K562 (cell line): Measurements from ENCODE around the gene CST6. TPM values are rescaled to one million over a fixed set of nuclear protein-coding genes. Genes with fewer than 3 reads are reported as not detected.

Experiments
- ATAC-seq: fragments of 200-7000 bp; cut with Tn5 transposase; 3 replicates; pipeline ENCODE4 v1.9.1; 2020; ENCODE audit warnings: moderate library complexity
- BruUV-seq: library from RNA; stranded (reverse); fragments of 400-500 nt; replicated peaks from 2 replicates; lab custom pipeline; 2021; lab: Mats Ljungman, UMichigan
- CTCF ChIA-PET: fragments of 300-600 bp; formaldehyde crosslinking; extraction: SDS; loops from one replicate; lab custom pipeline; 2021; ENCODE audit warnings: low intra/inter-chr PET ratio; lab: Yijun Ruan, JAX
- POLR2A ChIA-PET: fragments of 300-600, 350-650 bp; sonication (Branson Sonifier 250); formaldehyde crosslinking; extraction: SDS; loops from one replicate; lab custom pipeline; 2021; ENCODE audit warnings: antibody characterized with exemption, inconsistent platforms; lab: Yijun Ruan, JAX
- DNase-seq, 4 experiments: peaks; one replicate each; pipeline versions ENCODE4 v3.0.0 to v3.0.0-alpha.2; 2011 to 2018; ENCODE audit warnings: low spot score in 3 of 4, mixed read lengths in 3 of 4; ENCODE audit errors: extremely low read depth in 1 of 4
- FAIRE-seq: peaks from 2 replicates; lab custom pipeline; 2011; peaks lifted over from hg19 to GRCh38; lab: Jason Lieb, UNC
- H2AFZ ChIP-seq: 2 replicates; pipeline ENCODE4 v1.6.0; 2011; ENCODE audit warnings: low read depth, low read length, control low read depth, inconsistent platforms
- H3K27ac ChIP-seq: fragments of 200-600 bp; 3 replicates; pipeline ENCODE4 v1.8.0; 2011; ENCODE audit warnings: low read depth, mild to moderate bottlenecking, control low read depth, inconsistent platforms, low read length, moderate library complexity, mixed read lengths; ENCODE audit errors: extremely low read depth
- H3K27me3 ChIP-seq, 2 experiments: fragments of 300-600 bp in 1 of 2; 2 replicates in 1 of 2; 3 replicates in 1 of 2; pipeline versions ENCODE4 v1.6.0 to v1.8.0; 2011; ENCODE audit warnings: inconsistent platforms in 2 of 2, low read length in 2 of 2, mild to moderate bottlenecking in 1 of 2, mixed read lengths in 1 of 2, moderate library complexity in 1 of 2; ENCODE audit not compliant: control insufficient read depth in 2 of 2, insufficient read depth in 2 of 2
- H3K36me3 ChIP-seq: fragments of 300-600 bp; 3 replicates; pipeline ENCODE4 v1.8.0; 2011; ENCODE audit warnings: mild to moderate bottlenecking, low read length, inconsistent platforms; ENCODE audit not compliant: control insufficient read depth, insufficient read depth
- H3K4me1 ChIP-seq, 2 experiments: fragments of 200-600 bp in 1 of 2; replicated peaks in 1 of 2; 2 replicates in 1 of 2; 3 replicates in 1 of 2; pipeline versions ENCODE4 v1.5.1 to v1.8.0; 2011; ENCODE audit warnings: inconsistent platforms in 2 of 2, low read length in 2 of 2, mild to moderate bottlenecking in 1 of 2, mixed read lengths in 1 of 2, moderate library complexity in 1 of 2; ENCODE audit not compliant: control insufficient read depth in 2 of 2, insufficient read depth in 2 of 2
- H3K4me2 ChIP-seq: 2 replicates; pipeline ENCODE4 v1.6.1; 2011; ENCODE audit warnings: low read length, control low read depth, inconsistent platforms, mixed read lengths; ENCODE audit not compliant: insufficient read depth
- H3K4me3 ChIP-seq: fragments of 200-600 bp; sonication (generic), shearing (Covaris generic); 2 replicates; pipeline ENCODE4 v1.5.1; 2016; ENCODE audit warnings: control low read depth, inconsistent platforms
- H3K79me2 ChIP-seq: fragments of 200-600 bp; 3 replicates; pipeline ENCODE4 v1.8.0; 2011; ENCODE audit warnings: low read length, inconsistent platforms; ENCODE audit not compliant: control insufficient read depth, insufficient read depth
- H3K9ac ChIP-seq, 2 experiments: 2 replicates each; pipeline versions ENCODE4 v1.6.0 to v1.6.1; 2011; ENCODE audit warnings: low read depth in 2 of 2, low read length in 2 of 2, control low read depth in 1 of 2, inconsistent platforms in 1 of 2, mild to moderate bottlenecking in 1 of 2, mixed read lengths in 1 of 2; ENCODE audit not compliant: insufficient read depth in 1 of 2
- H3K9me1 ChIP-seq: one replicate; pipeline ENCODE4 v1.6.0; 2011; ENCODE audit warnings: inconsistent platforms, mild to moderate bottlenecking, low read length, moderate library complexity; ENCODE audit not compliant: control insufficient read depth, insufficient read depth
- H3K9me3 ChIP-seq: replicated peaks from 2 replicates; pipeline ENCODE4 v1.5.1; 2011; ENCODE audit warnings: low read depth, low read length, inconsistent platforms; ENCODE audit not compliant: control insufficient read depth, insufficient read depth
- H4K20me1 ChIP-seq: replicated peaks from 2 replicates; pipeline ENCODE4 v1.6.1; 2011; ENCODE audit warnings: low read length, inconsistent platforms, mixed read lengths; ENCODE audit not compliant: control insufficient read depth, insufficient read depth
- CBX2 ChIP-seq: fragments of 200-600 bp; sonication (generic); IDR thresholded peaks from one replicate; pipeline ENCODE4 v1.6.1; 2012; ENCODE audit warnings: mild to moderate bottlenecking, low read length, inconsistent platforms; ENCODE audit not compliant: insufficient read depth, poor library complexity, severe bottlenecking
- CREM ChIP-seq: IDR thresholded peaks from 2 replicates; pipeline ENCODE4 v1.6.1; 2014; ENCODE audit warnings: antibody characterized with exemption, low read depth
- POLR2G ChIP-seq: fragments of 200-400 bp; formaldehyde crosslinking; IDR thresholded peaks from 2 replicates; pipeline ENCODE4 v1.6.1; 2017; ENCODE audit warnings: low read depth, mild to moderate bottlenecking, antibody characterized with exemption, low read length, moderate library complexity
- ZFPM2 ChIP-seq: fragments of 250-450 bp; sonication (Bioruptor Pico); IDR thresholded peaks from 2 replicates; pipeline ENCODE4 v1.5.1; 2022; ENCODE audit warnings: mild to moderate bottlenecking
- WGBS: fragments of 100-300 bp; shearing (Covaris generic); methylation state at CpG from one replicate; pipeline ENCODE4 v1.1.6; 2016; ENCODE audit warnings: low coverage, mixed read lengths; ENCODE audit not compliant: insufficient coverage; ENCODE audit errors: missing lambda C conversion rate; 5-methylcytosine and 5-hydroxymethylcytosine counted together
- in situ Hi-C: fragments of 300-500 bp; cut with MboI; formaldehyde crosslinking; loops from 4 replicates; pipeline ENCODE4 v1.15.0; 2018; ENCODE audit warnings: inconsistent platforms, mixed read lengths
- intact Hi-C: fragments of 100-400 bp; cut with micrococcal nuclease; formaldehyde crosslinking; loops from 2 replicates; pipeline ENCODE4 v1.14.2; 2022
- polyA plus RNA-seq, 8 experiments: library from polyadenylated mRNA; depleted of rRNA in 4 of 8; stranded (reverse) in 5 of 8; unstranded in 3 of 8; fragments of >200 nt; fragmentation: Nextera tagmentation in 2 of 8; fragmentation: Illumina TruSeq in 1 of 8; extraction: Ambion mirVana in 2 of 8; extraction: Trizol in 1 of 8; gene quantifications; 2 replicates each; pipeline versions ENCODE4 v1.2.1 to v1.2.3, GENCODE V29; 2011 to 2014; ENCODE audit warnings: inconsistent platforms in 1 of 8, missing spikeins in 1 of 8
- total RNA-seq, 7 experiments: library from RNA; depleted of rRNA in 6 of 7; stranded (reverse); fragments of >200 nt in 6 of 7; fragmentation: Illumina TruSeq in 2 of 7; extraction: Trizol in 2 of 7; gene quantifications; 2 replicates each; pipeline versions ENCODE4 v1.2.1 to v1.2.3, GENCODE V29; 2011 to 2021; ENCODE audit warnings: low replicate concordance in 1 of 7
- TF ChIP-seq, protein P1 (sequence below): fragments of 250-450 bp; sonication (Bioruptor Pico); IDR thresholded peaks from 2 replicates; pipeline ENCODE4 v1.9.0; 2021; ENCODE audit warnings: mild to moderate bottlenecking
- TF ChIP-seq, protein P2 (sequence below): sonication (generic); formaldehyde crosslinking; IDR thresholded peaks from 2 replicates; pipeline ENCODE4 v1.8.1; 2023; ENCODE audit warnings: missing genetic modification reagents, mild to moderate bottlenecking, borderline replicate concordance
- TF ChIP-seq, protein P3 (sequence below): fragments of 250-450 bp; sonication (Bioruptor Pico); IDR thresholded peaks from 2 replicates; pipeline ENCODE4 v1.8.0; 2022; ENCODE audit warnings: inconsistent platforms, mild to moderate bottlenecking, moderate library complexity, borderline replicate concordance
- TF ChIP-seq, protein P4 (sequence below): fragments of 450-650 bp; IDR thresholded peaks from 2 replicates; pipeline ENCODE4 v1.7.1; 2018; ENCODE audit warnings: mild to moderate bottlenecking, low read depth; ENCODE audit not compliant: partially characterized antibody

CST6 gene
- total and polyA plus RNA-seq, 9 of the 15 experiments (the other 6 are each of a cell fraction or from before 2014, with no cell fraction given) = not detected

DNA sequence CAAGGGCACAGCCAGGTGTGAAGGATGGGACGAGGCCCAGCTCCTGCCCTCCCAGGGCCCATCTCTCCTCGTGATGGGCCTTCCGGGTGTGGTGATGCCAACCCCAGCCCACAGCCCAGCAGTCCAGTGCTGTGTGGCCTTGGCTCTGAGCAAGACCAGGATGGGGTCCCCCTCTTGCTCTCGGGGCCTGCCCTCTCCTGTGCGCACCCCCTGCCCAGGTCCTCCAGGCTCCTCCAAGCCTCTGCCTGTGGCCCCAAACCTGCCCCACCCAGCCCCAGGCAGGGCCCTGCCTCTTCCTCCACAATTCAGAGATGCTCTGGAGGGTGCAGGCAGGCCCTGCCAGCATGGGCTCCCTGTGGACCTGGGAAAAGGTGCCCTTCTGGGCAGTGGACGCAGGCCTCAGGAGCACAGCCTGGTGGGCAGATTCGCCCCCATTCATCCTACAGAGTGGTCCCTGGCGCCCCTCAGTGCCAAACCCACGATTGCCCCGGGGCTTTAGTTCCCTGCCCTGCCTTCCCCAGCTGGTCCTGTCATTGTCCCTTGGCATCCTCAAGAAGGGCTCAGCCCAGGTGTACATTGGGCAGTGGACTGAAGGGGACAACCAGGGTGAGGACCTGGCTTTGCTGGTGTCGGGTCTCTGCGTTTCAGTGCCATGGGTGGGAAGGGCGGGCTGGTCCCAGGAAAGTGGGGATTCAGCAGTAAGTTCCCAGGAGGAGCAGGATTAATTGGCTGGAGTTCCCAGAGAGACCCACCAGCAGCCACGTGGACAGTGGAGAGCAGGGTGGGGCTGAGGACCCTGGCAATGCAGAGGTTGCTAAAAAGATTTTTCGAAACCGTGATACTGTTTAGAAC is 29.6 kb upstream of the CST6 start:
- FAIRE-seq (no peak), DNase-seq (no peak), ATAC-seq (no peak)
- intact Hi-C loops (loop anchor here (10.0 kb wide), 1 partner anchor 197 kb away; the partner anchor contains the start of genes AP5B1 and OVOL1), in situ Hi-C loops (no loop called here)
- Histone ChIP-seq H3K4me1 (peaks cover 0 to 16% of the 10 kb centered on the region in 2 experiments; a peak in 1 of 5 replicates), H3K9me3 (no peaks in the 10 kb centered on the region), H4K20me1 (no peaks in the 10 kb centered on the region), H3K36me3 (peaks cover 22% of the 10 kb centered on the region; the same call in 2 of the 3 replicates), H3K4me3 (no peak overlapping the region), H3K27me3 (no peaks in the 10 kb centered on the region), H3K4me2 (no peak overlapping the region), H3K27ac (no peak overlapping the region), H3K79me2 (no peaks in the 10 kb centered on the region), H2AFZ (no peak overlapping the region), H3K9me1 (no peaks in the 10 kb centered on the region), H3K9ac (peak overlapping the region in 1 of 2 experiments; percentile 52; a peak in 2 of 4 replicates)
- TF ChIP-seq, protein P1, sequence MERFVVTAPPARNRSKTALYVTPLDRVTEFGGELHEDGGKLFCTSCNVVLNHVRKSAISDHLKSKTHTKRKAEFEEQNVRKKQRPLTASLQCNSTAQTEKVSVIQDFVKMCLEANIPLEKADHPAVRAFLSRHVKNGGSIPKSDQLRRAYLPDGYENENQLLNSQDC (CRISPR knock-in tag) = no peak
- TF ChIP-seq, protein P2, sequence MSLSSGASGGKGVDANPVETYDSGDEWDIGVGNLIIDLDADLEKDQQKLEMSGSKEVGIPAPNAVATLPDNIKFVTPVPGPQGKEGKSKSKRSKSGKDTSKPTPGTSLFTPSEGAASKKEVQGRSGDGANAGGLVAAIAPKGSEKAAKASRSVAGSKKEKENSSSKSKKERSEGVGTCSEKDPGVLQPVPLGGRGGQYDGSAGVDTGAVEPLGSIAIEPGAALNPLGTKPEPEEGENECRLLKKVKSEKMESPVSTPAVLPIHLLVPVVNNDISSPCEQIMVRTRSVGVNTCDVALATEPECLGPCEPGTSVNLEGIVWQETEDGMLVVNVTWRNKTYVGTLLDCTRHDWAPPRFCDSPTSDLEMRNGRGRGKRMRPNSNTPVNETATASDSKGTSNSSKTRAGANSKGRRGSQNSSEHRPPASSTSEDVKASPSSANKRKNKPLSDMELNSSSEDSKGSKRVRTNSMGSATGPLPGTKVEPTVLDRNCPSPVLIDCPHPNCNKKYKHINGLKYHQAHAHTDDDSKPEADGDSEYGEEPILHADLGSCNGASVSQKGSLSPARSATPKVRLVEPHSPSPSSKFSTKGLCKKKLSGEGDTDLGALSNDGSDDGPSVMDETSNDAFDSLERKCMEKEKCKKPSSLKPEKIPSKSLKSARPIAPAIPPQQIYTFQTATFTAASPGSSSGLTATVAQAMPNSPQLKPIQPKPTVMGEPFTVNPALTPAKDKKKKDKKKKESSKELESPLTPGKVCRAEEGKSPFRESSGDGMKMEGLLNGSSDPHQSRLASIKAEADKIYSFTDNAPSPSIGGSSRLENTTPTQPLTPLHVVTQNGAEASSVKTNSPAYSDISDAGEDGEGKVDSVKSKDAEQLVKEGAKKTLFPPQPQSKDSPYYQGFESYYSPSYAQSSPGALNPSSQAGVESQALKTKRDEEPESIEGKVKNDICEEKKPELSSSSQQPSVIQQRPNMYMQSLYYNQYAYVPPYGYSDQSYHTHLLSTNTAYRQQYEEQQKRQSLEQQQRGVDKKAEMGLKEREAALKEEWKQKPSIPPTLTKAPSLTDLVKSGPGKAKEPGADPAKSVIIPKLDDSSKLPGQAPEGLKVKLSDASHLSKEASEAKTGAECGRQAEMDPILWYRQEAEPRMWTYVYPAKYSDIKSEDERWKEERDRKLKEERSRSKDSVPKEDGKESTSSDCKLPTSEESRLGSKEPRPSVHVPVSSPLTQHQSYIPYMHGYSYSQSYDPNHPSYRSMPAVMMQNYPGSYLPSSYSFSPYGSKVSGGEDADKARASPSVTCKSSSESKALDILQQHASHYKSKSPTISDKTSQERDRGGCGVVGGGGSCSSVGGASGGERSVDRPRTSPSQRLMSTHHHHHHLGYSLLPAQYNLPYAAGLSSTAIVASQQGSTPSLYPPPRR = no peak
- TF ChIP-seq CREM (no peak), ZFPM2 (CRISPR knock-in tag) (no peak), POLR2G (no peak; the same call in none of the 2 replicates), CBX2 (no peak)
- TF ChIP-seq, protein P3, sequence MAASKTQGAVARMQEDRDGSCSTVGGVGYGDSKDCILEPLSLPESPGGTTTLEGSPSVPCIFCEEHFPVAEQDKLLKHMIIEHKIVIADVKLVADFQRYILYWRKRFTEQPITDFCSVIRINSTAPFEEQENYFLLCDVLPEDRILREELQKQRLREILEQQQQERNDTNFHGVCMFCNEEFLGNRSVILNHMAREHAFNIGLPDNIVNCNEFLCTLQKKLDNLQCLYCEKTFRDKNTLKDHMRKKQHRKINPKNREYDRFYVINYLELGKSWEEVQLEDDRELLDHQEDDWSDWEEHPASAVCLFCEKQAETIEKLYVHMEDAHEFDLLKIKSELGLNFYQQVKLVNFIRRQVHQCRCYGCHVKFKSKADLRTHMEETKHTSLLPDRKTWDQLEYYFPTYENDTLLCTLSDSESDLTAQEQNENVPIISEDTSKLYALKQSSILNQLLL = no peak
- TF ChIP-seq, protein P4, sequence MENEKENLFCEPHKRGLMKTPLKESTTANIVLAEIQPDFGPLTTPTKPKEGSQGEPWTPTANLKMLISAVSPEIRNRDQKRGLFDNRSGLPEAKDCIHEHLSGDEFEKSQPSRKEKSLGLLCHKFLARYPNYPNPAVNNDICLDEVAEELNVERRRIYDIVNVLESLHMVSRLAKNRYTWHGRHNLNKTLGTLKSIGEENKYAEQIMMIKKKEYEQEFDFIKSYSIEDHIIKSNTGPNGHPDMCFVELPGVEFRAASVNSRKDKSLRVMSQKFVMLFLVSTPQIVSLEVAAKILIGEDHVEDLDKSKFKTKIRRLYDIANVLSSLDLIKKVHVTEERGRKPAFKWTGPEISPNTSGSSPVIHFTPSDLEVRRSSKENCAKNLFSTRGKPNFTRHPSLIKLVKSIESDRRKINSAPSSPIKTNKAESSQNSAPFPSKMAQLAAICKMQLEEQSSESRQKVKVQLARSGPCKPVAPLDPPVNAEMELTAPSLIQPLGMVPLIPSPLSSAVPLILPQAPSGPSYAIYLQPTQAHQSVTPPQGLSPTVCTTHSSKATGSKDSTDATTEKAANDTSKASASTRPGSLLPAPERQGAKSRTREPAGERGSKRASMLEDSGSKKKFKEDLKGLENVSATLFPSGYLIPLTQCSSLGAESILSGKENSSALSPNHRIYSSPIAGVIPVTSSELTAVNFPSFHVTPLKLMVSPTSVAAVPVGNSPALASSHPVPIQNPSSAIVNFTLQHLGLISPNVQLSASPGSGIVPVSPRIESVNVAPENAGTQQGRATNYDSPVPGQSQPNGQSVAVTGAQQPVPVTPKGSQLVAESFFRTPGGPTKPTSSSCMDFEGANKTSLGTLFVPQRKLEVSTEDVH = no peak
- ChIA-PET POLR2A (interaction anchor here (0.7 to 1.5 kb wide), 3 partner anchors 90 to 481 kb away, joined by 3 to 5 read pairs (median 3); partner anchors contain the start of gene CCDC85B), CTCF (no interaction called here)
- 69% methylated on average over 15 of the region's 16 CpGs for WGBS
- BruUV-seq = no TSS peak
